HG03103 (cell line): ENCODE results near the gene FZD10.

Experiments
- ATAC-seq: cut with Tn5 transposase; IDR thresholded peaks from one replicate; pipeline ENCODE4 v1.9.1; 2021; ENCODE audit warnings: low read depth; ENCODE audit not compliant: unreplicated experiment

FZD10 gene

DNA sequence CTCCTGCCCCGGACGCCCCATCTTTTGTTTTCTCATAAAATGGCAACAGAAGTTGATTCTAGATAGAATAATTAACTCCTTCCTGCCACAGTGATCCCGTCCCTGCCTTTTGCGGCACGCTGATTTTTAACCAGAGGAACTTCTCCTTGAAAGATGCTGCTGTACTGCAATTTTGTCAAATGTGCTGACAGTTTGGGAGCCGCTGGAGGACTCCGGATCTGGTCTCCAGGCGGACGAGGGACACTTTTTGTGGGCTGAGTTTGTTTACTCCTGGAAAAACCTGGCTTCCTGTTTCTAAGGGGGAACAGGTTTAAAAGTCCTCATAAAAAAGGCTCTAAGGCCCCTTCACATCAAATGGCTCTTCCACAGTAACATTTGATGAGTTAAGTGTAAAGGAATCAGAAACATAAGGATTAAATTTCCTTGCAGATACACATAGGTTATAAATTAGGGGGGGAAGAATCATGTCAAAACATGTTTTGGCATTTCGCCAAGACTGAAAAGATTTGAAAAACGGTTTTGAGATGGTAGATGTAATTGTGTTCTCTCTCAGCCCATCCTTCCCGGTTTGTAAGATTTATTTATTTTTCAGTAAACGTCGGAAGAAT lies 15.5 kb downstream of the FZD10 start:
- ATAC-seq, result no peak

DNA sequence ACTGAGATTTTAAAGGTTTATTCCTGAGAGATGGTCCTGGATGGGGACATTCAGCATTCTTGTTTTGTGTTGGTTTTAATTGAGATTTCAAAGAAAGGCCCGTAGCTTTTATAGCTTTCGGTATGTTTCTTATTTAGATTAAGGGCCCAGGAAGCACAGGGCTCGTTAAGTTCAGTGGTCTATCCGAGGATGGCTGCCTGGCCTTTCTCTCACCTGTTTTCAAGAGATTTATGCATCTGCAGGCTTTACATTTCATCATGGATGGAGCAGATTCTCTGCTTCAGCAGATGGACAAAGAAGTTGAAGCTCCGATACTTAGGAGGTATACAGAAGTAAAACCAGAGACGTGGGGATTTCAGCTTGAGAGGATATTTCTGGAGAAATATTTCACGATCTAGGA lies 16.0 kb downstream of the FZD10 start:
- no peak for ATAC-seq

DNA sequence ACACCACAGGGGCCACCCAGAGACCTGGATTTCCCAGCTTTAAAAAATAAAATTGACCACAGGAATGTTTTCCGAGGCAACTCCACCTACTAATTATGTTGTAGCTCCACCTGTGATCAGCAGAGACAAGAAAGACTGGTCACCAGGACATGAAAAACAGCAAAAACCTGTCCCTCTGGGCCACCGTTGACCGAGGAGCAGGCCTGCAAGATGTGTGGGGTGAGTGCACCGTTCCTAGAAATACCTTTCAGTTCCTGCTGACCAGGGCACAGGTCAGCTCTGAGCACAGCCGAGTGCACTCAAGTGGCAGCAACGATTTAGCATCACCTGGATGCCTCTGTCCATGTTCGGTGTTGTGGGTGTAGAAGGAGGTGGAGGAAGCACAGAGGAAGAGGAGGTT lies 16.9 kb downstream of the FZD10 start:
- no peak for ATAC-seq

DNA sequence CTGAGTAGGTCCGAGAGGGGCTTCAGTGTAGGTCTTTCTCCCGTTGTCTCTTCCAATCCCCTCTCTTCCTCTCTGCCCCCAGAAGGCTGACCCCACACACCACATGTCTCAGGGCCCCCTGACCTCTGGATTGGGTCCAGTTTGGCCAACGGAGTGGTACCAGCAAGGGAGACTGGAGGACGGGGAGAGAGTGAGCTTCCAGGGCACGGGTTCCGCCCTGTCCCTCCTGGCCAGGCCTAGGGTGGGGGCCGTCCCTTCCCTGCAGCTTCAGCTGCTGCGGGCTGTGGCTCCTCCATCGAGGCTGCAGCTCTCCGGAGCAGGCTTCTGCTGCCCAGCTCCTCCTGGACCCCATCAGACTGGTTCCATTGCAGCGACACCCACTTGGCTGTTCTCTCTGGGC lies 17.4 kb downstream of the FZD10 start:
- no peak for ATAC-seq

DNA sequence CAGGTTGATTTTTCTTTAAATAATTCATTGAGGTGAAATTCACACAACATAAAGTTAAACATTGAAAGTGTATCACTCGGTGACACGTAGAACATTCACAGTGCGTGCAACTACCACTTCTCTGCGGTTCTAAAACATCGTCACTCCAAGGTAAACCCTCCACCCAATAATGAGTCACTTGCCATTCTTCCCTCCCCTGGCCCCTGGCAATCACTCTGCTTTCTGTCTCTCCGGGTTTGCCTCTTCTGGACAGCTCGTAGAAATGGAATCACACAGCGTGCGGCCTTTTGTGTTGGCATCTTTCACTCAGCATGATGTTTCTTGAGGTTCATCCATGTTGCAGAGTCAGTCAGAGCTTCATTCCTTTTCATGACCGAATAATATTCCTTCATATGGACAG lies 18.9 kb downstream of the FZD10 start:
- ATAC-seq, result no peak

DNA sequence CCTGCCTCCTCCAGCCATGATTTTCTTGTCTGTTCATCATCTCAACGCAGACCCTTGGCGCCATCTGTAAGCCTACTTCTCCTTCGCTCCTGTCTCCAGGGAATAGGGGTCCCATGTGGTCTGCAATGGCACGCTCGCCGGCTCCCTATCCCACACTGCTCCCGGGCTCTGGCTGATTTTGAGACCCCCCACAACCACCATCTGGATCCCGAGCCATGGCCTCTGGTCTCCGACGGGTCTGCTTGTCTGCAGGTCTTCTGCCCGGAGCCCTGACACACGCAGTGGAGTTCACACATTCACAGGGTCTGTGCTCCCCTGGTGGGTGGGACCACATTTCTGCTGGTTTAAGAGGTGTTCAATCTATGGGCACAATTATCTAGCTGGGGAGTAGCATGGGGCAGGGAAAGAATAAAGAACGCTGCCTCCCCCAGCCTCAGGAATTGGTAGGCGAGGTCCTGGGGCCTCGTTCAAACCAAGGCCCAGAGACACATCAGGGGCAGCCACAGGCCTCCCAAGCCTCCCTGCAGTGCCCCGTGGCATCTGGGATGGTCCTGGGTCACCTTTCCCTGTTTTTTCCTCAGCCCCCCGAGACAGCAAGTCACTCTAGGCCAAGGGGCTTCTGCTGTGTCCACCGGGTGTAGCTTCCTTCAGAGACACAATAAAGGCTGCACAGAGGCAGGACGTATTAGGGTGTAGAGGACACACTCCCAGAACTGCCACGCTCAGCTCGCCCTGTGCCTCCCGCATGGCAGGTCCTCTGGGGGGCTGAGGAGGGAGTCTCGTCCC lies 21.5 kb downstream of the FZD10 start:
- ATAC-seq, result no peak

DNA sequence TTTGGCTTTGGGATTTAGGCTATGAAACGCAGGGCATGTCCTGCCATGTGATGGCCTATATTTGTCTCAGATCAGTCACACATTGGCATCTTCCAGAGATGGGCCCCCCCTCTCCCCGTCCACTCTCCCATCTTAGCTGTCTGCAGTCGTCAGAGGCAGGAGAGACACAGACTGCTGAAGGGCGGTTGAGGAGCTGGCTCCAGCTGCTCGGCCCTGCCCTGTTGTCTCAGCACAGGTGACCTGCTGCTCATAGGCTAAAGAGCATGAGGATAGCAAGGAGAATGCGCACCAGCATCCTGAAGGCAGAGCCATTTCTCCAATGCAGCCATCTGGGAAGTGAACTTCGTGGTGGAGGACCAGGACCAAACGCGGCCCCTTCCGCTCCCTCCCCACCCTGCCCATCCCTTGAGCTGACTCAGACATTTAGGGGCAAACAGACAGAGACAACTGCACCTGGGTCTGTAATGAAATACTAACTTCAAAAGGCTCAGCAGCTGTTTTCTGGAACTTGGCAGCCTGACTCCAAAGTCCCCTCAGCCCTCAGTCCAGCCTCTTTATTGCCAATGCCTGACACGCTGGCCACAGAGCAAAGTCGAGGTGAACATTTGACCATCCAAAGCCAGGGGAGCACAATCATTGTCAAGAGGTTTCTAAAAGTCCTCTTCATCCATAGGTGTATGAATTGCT lies 22.3 kb downstream of the FZD10 start:
- no peak for ATAC-seq

DNA sequence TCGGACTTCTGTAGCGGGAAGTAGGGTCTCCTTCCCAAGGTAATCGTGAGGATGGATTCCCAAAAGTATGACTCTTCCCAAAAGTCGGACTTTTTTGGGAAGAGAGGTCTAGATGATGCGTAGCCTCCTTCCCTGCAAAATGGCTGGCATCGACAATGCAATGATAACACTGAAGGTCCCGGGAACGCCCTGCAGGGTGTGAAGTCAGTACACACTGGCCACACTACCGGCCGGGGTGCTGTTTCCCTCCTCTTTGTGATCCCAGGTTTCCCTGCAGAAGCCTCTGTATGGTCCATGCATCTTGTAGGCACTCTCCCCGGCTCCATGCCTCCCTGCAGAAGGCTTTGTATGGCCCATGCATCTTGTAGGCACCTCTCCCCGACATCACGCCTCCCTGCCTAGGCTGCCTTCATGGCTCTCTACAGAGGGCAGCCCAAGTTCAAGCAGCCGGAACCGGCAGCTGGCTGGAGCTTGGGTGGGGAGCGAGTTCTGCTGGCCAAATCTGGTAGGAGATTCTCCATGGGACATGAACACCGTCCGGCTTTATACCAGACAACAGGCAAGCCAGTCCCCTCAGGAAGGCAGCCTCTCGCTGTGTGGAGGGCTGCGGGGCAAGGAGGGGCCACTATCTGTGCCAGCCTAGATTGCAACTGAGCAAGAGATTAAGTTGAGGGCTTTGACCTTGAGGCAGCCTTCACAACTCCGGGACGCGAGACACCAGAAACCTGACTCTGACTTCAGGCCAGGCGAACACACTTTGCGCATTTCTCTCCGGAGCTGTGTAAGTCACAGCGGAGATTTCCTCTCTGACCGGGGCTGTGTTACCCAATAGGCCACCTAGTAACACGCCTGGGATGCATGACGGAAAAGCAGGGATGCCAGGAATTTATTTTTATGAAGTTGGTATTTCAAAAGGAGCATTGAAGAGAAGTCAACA lies 23.5 kb downstream of the FZD10 start:
- no peak for ATAC-seq

DNA sequence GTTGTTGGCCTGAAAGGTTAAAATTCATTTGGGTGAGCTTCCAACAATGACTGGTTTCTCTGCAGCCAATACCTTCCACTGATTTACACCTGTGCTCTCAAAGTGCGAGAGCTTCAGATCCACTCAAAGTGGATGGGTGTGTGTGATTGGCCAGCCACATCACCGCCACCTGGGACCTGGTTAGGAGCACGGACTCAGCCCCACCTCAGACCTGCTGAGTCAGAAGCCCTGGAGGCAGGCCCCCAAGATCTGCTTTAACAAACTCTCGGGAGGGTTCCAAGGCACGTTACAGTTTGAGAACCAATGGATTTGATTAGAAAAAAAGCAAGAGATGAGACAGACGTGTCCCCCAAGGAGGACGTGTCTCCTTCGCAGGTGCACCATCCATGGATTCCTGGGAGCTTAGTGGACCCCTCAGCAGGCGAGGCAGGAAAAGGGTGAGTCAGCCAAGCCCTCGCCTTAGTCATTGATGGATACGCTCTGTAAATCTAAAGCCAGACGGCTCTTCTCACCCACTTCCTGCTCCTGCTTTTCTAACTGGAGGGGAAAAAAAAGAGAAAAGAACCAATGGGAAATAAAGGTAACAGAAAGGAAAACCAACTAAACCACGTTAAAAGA lies 24.5 kb downstream of the FZD10 start:
- ATAC-seq, result no peak

DNA sequence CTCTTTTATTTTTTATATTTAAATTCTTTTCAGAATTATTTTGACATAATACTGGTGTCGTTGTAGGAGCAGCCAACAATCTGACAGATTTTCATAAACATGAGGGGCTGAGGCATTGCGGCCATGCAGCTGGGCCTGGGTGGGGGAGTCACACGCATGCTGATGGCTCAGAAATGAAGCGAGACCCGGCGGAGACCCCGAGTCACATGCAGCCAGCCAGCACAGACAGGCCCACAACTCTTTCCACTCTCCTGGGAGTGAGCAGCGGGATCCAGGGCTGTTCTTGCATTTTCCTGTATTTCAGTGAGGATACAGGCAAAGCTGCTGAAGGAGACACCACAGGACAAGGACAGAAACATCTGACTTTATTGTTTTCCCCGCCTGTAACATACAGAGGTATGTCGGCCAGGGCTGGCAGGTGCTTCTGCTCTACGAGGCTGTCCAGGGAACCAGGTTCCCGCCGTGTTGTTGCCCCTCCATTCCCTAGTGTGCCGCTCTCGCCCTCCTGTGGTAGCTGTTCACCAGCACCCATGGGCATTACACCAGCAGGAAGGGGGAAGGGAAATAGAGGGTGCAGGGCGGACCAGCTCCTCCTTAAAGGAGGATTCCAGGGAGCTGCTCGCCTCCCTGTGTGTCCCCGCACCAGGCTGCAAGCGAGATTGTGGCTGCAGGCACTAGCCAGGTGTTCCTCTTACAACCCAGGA lies 30.5 kb downstream of the FZD10 start:
- ATAC-seq, result no peak

DNA sequence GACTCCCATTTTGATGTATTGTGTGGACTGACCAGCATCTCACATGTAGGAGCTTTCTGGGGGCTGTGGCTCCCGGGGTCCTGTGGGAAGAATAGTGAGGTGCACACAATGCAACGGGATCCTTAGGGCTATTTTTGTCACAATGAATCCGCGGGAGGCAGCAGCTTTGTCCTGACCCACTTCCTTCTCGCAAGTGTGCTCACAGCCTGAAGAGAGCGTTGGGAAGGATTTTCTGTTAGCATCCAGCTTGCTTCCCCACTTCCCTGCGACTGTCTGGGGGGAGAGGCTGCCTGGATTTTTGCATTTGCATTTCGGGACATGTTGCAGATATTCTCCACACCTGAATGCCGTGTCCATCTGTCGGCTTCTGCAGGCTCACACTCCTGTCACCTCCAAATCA lies 31.9 kb downstream of the FZD10 start:
- no peak for ATAC-seq

DNA sequence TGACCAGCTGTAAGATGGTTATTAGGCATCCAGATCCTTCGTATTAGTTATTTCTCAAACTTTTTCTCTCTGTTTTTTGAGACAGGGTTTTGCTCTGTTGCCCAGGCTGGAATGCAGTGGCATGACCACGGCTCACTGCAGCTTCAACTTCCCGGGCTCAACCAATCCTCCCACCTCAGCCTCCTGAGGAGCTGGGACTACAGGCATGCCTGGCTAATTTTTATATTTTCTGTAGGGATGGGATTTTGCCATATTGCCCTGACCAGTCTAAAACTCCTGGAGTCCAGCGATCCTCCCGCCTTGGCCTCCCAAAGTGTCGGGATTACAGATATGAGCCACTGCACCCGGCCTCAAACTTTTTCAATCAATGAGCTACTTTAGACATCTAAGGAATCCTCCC lies 33.1 kb downstream of the FZD10 start:
- ATAC-seq, result no peak

DNA sequence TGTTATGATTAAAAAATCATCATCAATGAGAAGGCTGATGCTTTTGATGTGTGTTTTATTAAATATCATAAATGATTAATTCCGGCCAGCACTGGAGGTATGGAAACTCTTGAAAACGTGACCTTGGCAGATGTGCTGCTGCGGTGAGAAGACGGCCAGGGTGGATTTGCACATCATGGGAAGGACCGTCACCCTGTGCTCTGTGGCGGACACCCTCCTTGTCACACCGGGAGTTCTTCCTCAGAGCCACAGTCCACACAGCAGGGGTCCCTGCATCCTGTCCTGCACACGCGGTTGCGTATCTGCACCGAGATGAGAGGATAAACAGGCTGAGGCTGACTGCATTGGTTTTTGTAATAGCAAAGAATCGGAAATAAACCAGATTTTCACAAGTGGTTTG lies 33.5 kb downstream of the FZD10 start:
- no peak for ATAC-seq

DNA sequence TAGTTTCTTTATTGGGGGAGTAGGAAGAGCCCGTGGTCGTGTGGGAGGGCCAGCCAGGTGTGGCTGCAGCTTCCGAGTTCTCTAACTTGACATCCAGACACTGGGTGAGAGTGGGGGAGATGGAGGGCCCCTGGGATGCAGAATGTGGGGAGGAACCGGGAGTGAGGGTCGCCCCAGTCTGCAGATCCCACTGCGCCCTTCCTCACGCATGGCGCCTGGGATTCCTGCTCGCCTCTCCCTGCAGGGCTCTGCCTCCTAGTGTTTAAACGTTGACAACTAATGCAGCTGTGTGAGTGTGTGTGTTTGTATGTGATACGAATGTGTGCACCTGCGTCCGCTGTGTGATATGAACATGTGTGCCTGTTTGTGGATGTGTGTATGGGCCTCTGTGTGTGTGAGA lies 34.6 kb downstream of the FZD10 start:
- ATAC-seq, result no peak

DNA sequence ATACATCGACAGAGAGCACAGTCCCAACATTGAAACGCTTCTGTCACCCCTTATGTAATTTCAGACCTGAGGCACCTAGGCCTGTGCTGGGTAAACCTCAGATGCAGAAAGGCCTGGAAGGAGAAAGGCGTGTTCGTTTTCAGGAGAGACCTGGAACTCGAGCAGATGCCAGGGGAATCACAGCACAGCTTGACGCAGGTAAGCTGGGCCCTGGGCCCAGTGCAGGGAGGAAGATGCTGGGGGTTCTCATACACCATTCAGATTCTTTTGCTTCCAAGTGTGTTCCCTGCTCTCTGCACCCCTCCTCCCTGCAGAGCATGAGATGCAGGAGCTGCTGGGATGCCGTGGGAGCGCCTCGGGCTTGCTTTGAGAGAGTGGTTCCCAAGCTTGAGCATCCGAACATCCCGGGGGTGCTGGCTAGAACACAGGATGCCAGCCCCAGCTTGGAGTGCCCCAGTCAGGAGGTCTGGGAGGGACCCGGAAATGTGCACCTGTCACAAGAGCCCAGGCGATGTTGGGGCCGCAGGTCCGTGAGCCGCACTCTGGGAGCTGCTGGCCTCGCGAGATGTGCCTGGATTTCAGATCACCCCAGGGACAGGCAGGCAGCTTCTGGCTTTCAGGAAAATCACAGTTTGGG lies 35.9 kb downstream of the FZD10 start:
- no peak for ATAC-seq

DNA sequence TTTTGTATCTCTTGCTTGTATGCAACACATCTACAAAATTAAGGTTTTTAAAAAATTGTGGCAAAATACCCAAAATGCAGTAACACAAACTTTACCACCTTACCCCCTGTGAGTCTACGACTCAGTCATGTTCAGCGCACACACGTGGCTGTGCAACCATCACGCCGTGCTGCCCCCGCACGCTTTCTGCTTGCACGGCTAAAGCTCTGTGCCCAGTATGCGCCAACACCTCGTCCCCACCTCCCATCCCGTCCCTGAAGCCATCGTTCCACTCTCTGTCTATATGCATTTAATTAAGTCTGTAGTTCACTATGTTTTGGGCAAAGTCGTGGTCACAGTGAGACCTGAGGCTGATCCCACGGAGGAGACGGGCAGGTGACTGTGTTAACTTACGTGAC lies 36.4 kb downstream of the FZD10 start:
- no peak for ATAC-seq

DNA sequence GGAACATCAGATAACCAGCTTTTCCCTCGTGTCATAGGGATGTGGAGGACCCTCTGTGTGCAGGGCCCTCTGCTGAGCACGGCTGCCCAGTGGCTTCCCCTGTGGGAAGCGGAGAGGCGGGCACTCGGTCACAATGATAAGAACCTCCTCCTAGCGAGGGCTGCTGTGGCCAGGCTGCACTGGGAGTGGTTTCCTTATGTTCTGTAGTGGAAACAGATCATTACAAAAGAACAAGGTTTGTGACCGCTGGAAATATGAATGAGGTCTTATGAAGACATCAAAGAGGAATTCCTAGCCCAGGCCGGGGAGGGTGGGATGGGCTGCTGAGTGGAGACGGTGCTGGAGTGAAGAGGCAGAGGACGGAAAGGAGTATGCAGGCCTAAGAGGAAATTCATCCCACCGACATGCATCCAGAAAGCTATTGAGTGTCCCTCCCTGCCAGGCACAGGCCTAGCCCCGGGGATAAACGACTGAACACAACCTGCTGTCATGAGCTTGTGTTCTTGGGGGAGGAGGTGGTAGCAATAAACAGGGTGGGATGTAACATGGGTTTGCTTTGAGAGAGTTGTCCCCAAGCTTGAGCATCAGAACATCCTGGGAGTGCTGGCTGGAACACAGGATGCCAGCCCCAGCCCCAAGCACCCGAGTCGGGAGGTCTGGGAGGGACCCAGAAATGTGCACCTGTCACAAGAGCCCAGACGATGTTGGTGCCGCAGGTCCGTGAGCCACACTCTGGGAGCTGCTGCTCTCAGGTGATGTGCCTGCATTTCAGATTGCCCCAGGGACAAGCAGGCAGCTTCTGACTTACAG lies 37.5 kb downstream of the FZD10 start:
- no peak for ATAC-seq

DNA sequence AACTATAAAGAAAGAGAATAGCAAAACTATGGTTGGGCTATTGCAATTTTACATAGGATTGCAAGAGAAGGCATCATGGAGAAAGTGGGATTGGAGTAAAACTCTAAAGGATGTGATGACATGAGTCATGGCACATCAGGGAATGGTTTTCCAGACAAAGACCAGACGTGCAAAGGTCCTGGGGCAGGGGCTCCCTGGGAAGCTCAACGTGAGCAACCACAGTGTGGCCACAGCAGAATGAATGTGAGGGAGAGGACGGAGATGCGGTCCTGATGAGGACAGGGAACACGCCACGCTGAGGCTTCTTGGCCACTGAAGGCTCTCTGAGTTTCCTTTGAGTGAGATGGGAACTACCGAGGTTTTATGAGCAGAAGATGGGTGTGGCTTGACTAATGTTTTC lies 38.2 kb downstream of the FZD10 start:
- no peak for ATAC-seq

DNA sequence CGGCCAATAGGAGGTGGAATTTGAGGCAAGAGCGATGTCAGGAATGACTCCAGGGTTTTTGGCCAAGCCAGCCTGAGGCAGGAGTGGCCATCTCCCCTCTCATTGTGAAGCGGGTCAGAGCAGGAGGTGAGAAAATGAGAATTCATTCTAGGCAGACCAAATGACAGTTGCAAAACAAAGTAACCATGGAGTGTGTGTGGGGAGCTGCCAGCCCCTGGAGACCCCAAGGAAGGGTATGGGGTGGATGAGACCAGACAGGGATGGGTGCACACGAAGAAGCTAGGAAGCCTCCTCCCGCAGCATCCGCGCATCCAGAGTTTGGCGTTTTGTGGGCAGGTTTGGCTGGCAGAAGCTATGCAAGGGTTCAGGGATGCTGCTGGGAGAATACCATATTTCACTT lies 38.8 kb downstream of the FZD10 start:
- no peak for ATAC-seq
